HG03378 (cell line): ENCODE data around the gene B4GALNT4.
"Not testable (repeated sequence)": the region's sequence is repeated elsewhere in the genome, so short reads cannot be mapped to it uniquely, and the experiment has no call there.

Experiments used
- ATAC-seq: cut with Tn5 transposase; IDR thresholded peaks from one replicate; pipeline ENCODE4 v1.9.1; 2021; ENCODE audit warnings: mild to moderate bottlenecking, moderate library complexity; ENCODE audit not compliant: unreplicated experiment

Gene B4GALNT4

GRCh38 chr11:358129-358800 lies 11.0 kb upstream of the B4GALNT4 start:
- ATAC-seq = no peak

GRCh38 chr11:359181-359714 lies 10.1 kb upstream of the B4GALNT4 start:
- ATAC-seq = no peak

- no peak for ATAC-seq
Observed at GRCh38 chr11:360326-361280, 8.7 kb upstream of the B4GALNT4 start.

- no peak for ATAC-seq
Observed at GRCh38 chr11:362642-363442, 6.5 kb upstream of the B4GALNT4 start.

GRCh38 chr11:363443-363805 lies 5.9 kb upstream of the B4GALNT4 start:
- not testable (repeated sequence) for ATAC-seq

- ATAC-seq = no peak
Observed at GRCh38 chr11:363948-364761, 5.1 kb upstream of the B4GALNT4 start.

- no peak for ATAC-seq
Observed at GRCh38 chr11:364991-365725, 4.1 kb upstream of the B4GALNT4 start.

GRCh38 chr11:365831-366230 lies 3.5 kb upstream of the B4GALNT4 start:
- no peak for ATAC-seq

- no peak for ATAC-seq
Observed at GRCh38 chr11:367956-368413, 1.3 kb upstream of the B4GALNT4 start.

GRCh38 chr11:368414-369335 lies 624 bp upstream of the B4GALNT4 start:
- ATAC-seq = no peak

- ATAC-seq = no peak
Observed at GRCh38 chr11:370070-370941, 1.0 kb downstream of the B4GALNT4 start.

GRCh38 chr11:371051-371450 lies 1.8 kb downstream of the B4GALNT4 start:
- no peak for ATAC-seq

GRCh38 chr11:371716-372590 lies 2.7 kb downstream of the B4GALNT4 start:
- ATAC-seq = no peak

GRCh38 chr11:372809-373715 lies 3.8 kb downstream of the B4GALNT4 start:
- no peak for ATAC-seq
